A549 (cell line): ENCODE data around the gene MSANTD7. TPM values are rescaled to one million over a fixed set of nuclear protein-coding genes. Genes with fewer than 3 reads are reported as not detected.
A peak's percentile ranks its signal among the peaks of the same experiment; 100 is the strongest.

Experiments
- ATAC-seq, 2 experiments: fragments of 200-7000 bp in 1 of 2; fragments of >200 bp in 1 of 2; cut with Nextera tagmentation in 1 of 2; cut with Tn5 transposase in 1 of 2; 3 replicates each; pipeline versions ENCODE4 v1.8.0 to v1.9.1; 2018 to 2020; ENCODE audit warnings: mild to moderate bottlenecking in 1 of 2, moderate library complexity in 1 of 2
- CTCF ChIA-PET: fragments of 300-600 bp; sonication (Branson Sonifier 250); formaldehyde crosslinking; extraction: SDS; loops from one replicate; lab custom pipeline; 2021; ENCODE audit warnings: antibody characterized with exemption, inconsistent platforms; lab: Yijun Ruan, JAX
- POLR2A ChIA-PET: fragments of 350-600 bp; formaldehyde crosslinking; extraction: SDS; loops from one replicate; lab custom pipeline; 2021; ENCODE audit warnings: antibody characterized with exemption, inconsistent platforms; lab: Yijun Ruan, JAX
- DNase-seq, 2 experiments: peaks; one replicate each; pipeline versions ENCODE4 v3.0.0 to v3.0.0-alpha.2; 2011 to 2016; ENCODE audit warnings: low read depth in 1 of 2, low spot score in 1 of 2
- FAIRE-seq: peaks from 2 replicates; lab custom pipeline; 2011; peaks lifted over from hg19 to GRCh38; lab: Jason Lieb, UNC
- H3K27ac ChIP-seq, 2 experiments: fragments of >200 bp; sonication (Bioruptor Twin); formaldehyde crosslinking; 3 replicates each; pipeline ENCODE4 v1.5.1; 2016 to 2017
- H3K4me1 ChIP-seq: fragments of >200 bp; sonication (Bioruptor Twin); formaldehyde crosslinking; 3 replicates; pipeline ENCODE4 v1.6.1; 2016
- H3K4me2 ChIP-seq: fragments of >200 bp; sonication (Bioruptor Twin); formaldehyde crosslinking; 3 replicates; pipeline ENCODE4 v1.6.1; 2016
- H3K4me3 ChIP-seq: fragments of >200 bp; sonication (Bioruptor Twin); formaldehyde crosslinking; 3 replicates; pipeline ENCODE4 v1.5.1; 2016
- H3K9me3 ChIP-seq: fragments of >200 bp; sonication (Bioruptor Twin); formaldehyde crosslinking; 3 replicates; pipeline ENCODE4 v1.6.1; 2016
- CHD4 ChIP-seq: fragments of 200-600 bp; sonication (generic); IDR thresholded peaks from 2 replicates; pipeline ENCODE4 v1.6.1; 2016; ENCODE audit warnings: antibody characterized with exemption, mild to moderate bottlenecking, borderline replicate concordance
- EHMT2 ChIP-seq: fragments of 200-600 bp; sonication (generic); IDR thresholded peaks from 2 replicates; pipeline ENCODE4 v1.6.1; 2016; ENCODE audit warnings: antibody characterized with exemption, low read depth, mild to moderate bottlenecking, moderate library complexity
- ESRRA ChIP-seq: fragments of 150-350 bp; IDR thresholded peaks from 2 replicates; pipeline ENCODE4 v1.6.1; 2014; ENCODE audit warnings: mild to moderate bottlenecking, low read length, borderline replicate concordance
- FOSL2 ChIP-seq, 2 experiments: fragments of 450-650 bp in 1 of 2; fragments of >200 bp in 1 of 2; sonication (Bioruptor Twin) in 1 of 2; formaldehyde crosslinking; IDR thresholded peaks; 2 replicates each; pipeline versions ENCODE4 v1.5.0 to v1.6.1; 2016 to 2020; ENCODE audit warnings: mild to moderate bottlenecking in 1 of 2, moderate library complexity in 1 of 2
- FOXS1 ChIP-seq: fragments of 250-450 bp; sonication (Bioruptor Pico); IDR thresholded peaks from 2 replicates; pipeline ENCODE4 v1.5.0; 2020; ENCODE audit warnings: mild to moderate bottlenecking, moderate library complexity
- GATA3 ChIP-seq: IDR thresholded peaks from 2 replicates; pipeline ENCODE4 v1.6.1; 2012; ENCODE audit warnings: borderline replicate concordance
- HEYL ChIP-seq: fragments of 250-450 bp; sonication (Bioruptor Pico); IDR thresholded peaks from 2 replicates; pipeline ENCODE4 v1.8.0; 2021; ENCODE audit warnings: mild to moderate bottlenecking, moderate library complexity
- HOXB13 ChIP-seq: fragments of 250-450 bp; sonication (Bioruptor Pico); IDR thresholded peaks from 2 replicates; pipeline ENCODE4 v1.5.0; 2020; ENCODE audit warnings: low read depth, mild to moderate bottlenecking, moderate library complexity
- KDM5A ChIP-seq: fragments of 200-600 bp; sonication (generic); IDR thresholded peaks from 2 replicates; pipeline ENCODE4 v1.6.1; 2016; ENCODE audit warnings: antibody characterized with exemption, mild to moderate bottlenecking
- MAZ ChIP-seq: fragments of 150-350 bp; IDR thresholded peaks from 2 replicates; pipeline ENCODE4 v1.6.1; 2014; ENCODE audit warnings: antibody characterized with exemption, low read depth, low read length, borderline replicate concordance
- MYC ChIP-seq: IDR thresholded peaks from 2 replicates; pipeline ENCODE4 v1.6.1; 2012; ENCODE audit warnings: mild to moderate bottlenecking, inconsistent platforms, low read length, improper control_type of control experiment, borderline replicate concordance
- NFE2L2 ChIP-seq: fragments of 150-350 bp; conservative IDR thresholded peaks from 2 replicates; pipeline ENCODE4 v1.6.1; 2014; ENCODE audit warnings: low read length
- NR3C1 ChIP-seq: fragments of >200 bp; sonication (Bioruptor Twin); formaldehyde crosslinking; IDR thresholded peaks from 3 replicates; pipeline ENCODE4 v1.6.1; 2017
- PHF8 ChIP-seq: fragments of 200-600 bp; sonication (generic); IDR thresholded peaks from 2 replicates; pipeline ENCODE4 v1.6.1; 2016; ENCODE audit warnings: low read depth, mild to moderate bottlenecking, antibody characterized with exemption, moderate library complexity, borderline replicate concordance
- RAD21 ChIP-seq, 2 experiments: fragments of >200 bp in 1 of 2; sonication (Bioruptor Twin) in 1 of 2; formaldehyde crosslinking in 1 of 2; IDR thresholded peaks in 1 of 2; conservative IDR thresholded peaks in 1 of 2; 2 replicates in 1 of 2; 3 replicates in 1 of 2; pipeline ENCODE4 v1.6.1; 2012 to 2018; ENCODE audit warnings: inconsistent platforms in 1 of 2
- REST ChIP-seq: fragments of 200-600 bp; sonication (generic); IDR thresholded peaks from 2 replicates; pipeline ENCODE4 v1.6.1; 2016; ENCODE audit warnings: antibody characterized with exemption, mild to moderate bottlenecking, moderate library complexity
- RNF2 ChIP-seq: fragments of 200-600 bp; sonication (generic); IDR thresholded peaks from 2 replicates; pipeline ENCODE4 v1.6.1; 2016; ENCODE audit warnings: low read depth, mild to moderate bottlenecking, antibody characterized with exemption, moderate library complexity, borderline replicate concordance
- TP53 ChIP-seq: fragments of 250-450 bp; sonication (Bioruptor Pico); IDR thresholded peaks from 2 replicates; pipeline ENCODE4 v1.5.0; 2021; ENCODE audit warnings: mild to moderate bottlenecking, moderate library complexity
- WGBS: methylation state at CpG from one replicate; pipeline ENCODE4 v1.1.6; 2017; ENCODE audit errors: missing lambda C conversion rate; 5-methylcytosine and 5-hydroxymethylcytosine counted together
- polyA plus RNA-seq, 4 experiments: library from polyadenylated mRNA; depleted of rRNA in 3 of 4; stranded (reverse); fragments of >200 nt; fragmentation: RNase III in 1 of 4; extraction: RNeasy Plus Mini Kit Qiagen cat#74134 plus additional on column Dnase treatment in 1 of 4; gene quantifications; 2 replicates in 3 of 4; 3 replicates in 1 of 4; pipeline ENCODE4 v1.2.3, GENCODE V29; 2011 to 2017
- TF ChIP-seq, protein P1 (sequence below): IDR thresholded peaks from 2 replicates; pipeline ENCODE4 v1.6.1; 2012
- TF ChIP-seq, protein P2 (sequence below): fragments of >200 bp; sonication (Bioruptor Twin); formaldehyde crosslinking; IDR thresholded peaks from 3 replicates; pipeline ENCODE4 v1.6.1; 2016

Gene MSANTD7
- polyA plus RNA-seq, 2 of the 4 experiments (the other 2 are of a cell fraction) = 10.9 TPM

GRCh38 chr10:14879124-14879927 lies 41.2 kb downstream of the MSANTD7 start:
- ATAC-seq (peak; percentile 3 to 4; a peak in 4 of 6 replicates), DNase-seq (peak in 1 of 2 experiments; percentile 33), FAIRE-seq (no peak)
- Histone ChIP-seq H3K9me3 (no peaks in the 10 kb centered on the region), H3K4me1 (peaks cover 29% of the 10 kb centered on the region), H3K4me3 (peak overlapping the region; percentile 96), H3K27ac (peak overlapping the region; percentile 97 to 98), H3K4me2 (peak overlapping the region; percentile 94)
- ChIA-PET CTCF (interaction anchor here (0.7 to 1.2 kb wide), 6 partner anchors 11 to 491 kb away, joined by 3 to 4 read pairs (median 3); partner anchors contain the start of genes CDNF, FAM171A1, HSPA14 and MSANTD7), POLR2A (interaction anchor here (0.5 to 2.6 kb wide), 6 partner anchors 24 to 482 kb away, joined by 3 to 22 read pairs (median 10); partner anchors contain the start of genes CDNF, DCLRE1C, HSPA14 and MEIG1)
- WGBS = 2% methylated on average over 44 of the region's 60 CpGs
- TF ChIP-seq KDM5A (peak; percentile 42), PHF8 (peak; percentile 55; the same call in 1 of the 2 replicates), NFE2L2 (no peak)
- TF ChIP-seq, protein P1, sequence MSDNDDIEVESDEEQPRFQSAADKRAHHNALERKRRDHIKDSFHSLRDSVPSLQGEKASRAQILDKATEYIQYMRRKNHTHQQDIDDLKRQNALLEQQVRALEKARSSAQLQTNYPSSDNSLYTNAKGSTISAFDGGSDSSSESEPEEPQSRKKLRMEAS = peak; percentile 19

DNA sequence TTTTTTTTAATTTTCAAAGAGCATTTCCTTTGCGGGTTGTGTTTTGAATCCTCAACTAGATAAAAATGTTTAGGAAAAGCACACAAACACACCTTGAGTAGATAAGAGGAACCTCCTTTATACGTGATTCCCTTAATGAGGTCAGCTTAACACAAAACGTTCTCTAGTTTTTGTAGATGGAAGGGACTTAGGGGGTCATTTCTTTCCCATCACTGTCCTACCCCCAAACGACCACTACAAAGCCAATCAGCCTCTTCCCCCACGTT lies 41.8 kb downstream of the MSANTD7 start:
- H3K4me3 ChIP-seq = peak overlapping the region; percentile 96
- TF ChIP-seq MYC = no peak
- no peak for TF ChIP-seq ESRRA
- TF ChIP-seq RAD21 (conservative IDR thresholded peaks at IDR 0.05 in 1 of 2, IDR thresholded peaks at IDR 0.05 in 1 of 2) = no peak
- no peak for TF ChIP-seq TP53
- no peak for TF ChIP-seq NFE2L2
- no peak for TF ChIP-seq HEYL (CRISPR knock-in tag)
- TF ChIP-seq HOXB13 = no peak
- no peak for TF ChIP-seq NR3C1
- TF ChIP-seq, protein P2, sequence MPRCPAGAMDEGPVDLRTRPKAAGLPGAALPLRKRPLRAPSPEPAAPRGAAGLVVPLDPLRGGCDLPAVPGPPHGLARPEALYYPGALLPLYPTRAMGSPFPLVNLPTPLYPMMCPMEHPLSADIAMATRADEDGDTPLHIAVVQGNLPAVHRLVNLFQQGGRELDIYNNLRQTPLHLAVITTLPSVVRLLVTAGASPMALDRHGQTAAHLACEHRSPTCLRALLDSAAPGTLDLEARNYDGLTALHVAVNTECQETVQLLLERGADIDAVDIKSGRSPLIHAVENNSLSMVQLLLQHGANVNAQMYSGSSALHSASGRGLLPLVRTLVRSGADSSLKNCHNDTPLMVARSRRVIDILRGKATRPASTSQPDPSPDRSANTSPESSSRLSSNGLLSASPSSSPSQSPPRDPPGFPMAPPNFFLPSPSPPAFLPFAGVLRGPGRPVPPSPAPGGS = no peak
- no peak for TF ChIP-seq FOXS1 (CRISPR knock-in tag)
- TF ChIP-seq MAZ = no peak
- no peak for TF ChIP-seq CHD4
- no peak for TF ChIP-seq RNF2
- TF ChIP-seq GATA3 = no peak
- TF ChIP-seq FOSL2 (IDR thresholded peaks at IDR 0.05) = no peak
- TF ChIP-seq FOSL2 (CRISPR knock-in tag; IDR thresholded peaks at IDR 0.05) = no peak
- TF ChIP-seq, all 56 proteins: peak for 0
- ChIA-PET CTCF (interaction anchor here (0.9 to 1.1 kb wide), 2 partner anchors 10 to 25 kb away, joined by 3 to 4 read pairs; no protein-coding TSS in a partner anchor), POLR2A (interaction anchor here (2.6 kb wide), 1 partner anchor 74 kb away, joined by 13 read pairs; the partner anchor contains the start of gene DCLRE1C)
- peak overlapping the region; percentile 94 for H3K4me2 ChIP-seq
- no peaks in the 10 kb centered on the region for H3K9me3 ChIP-seq
- WGBS = 4% methylated on average over 5 of the region's 5 CpGs
- peaks cover 29% of the 10 kb centered on the region for H3K4me1 ChIP-seq
- no peak for ATAC-seq
- peak in 1 of 2 experiments; percentile 13 for DNase-seq
- FAIRE-seq = no peak
- peak overlapping the region; percentile 97 to 98 for H3K27ac ChIP-seq

DNA sequence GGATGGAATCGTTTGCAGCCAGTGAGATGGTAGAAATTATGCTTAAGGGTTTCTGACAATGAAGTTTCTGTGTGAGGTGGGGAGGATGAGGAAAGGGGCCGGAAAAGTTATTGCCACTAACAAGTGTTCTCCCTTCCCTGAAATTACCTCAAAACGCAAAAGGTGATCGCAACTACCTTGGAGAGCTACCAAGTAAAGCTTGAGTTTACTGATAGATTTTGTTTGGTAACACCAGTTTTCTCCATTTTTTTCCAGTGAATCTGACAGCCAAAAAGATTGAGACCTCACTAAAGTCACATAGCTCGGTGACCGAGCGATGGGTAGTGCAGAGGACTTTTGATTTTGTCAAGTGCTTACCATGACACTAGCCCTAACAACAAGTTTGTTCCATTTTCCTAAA lies 42.1 kb downstream of the MSANTD7 start:
- peaks cover 29% of the 10 kb centered on the region for H3K4me1 ChIP-seq
- peak overlapping the region; percentile 94 for H3K4me2 ChIP-seq
- FAIRE-seq (no peak), ATAC-seq (no peak), DNase-seq (no peak)
- H3K9me3 ChIP-seq = no peaks in the 10 kb centered on the region
- peak overlapping the region; percentile 96 for H3K4me3 ChIP-seq
- WGBS = 80% methylated on average over 7 of the region's 7 CpGs
- CTCF ChIA-PET = interaction anchor here (0.9 to 1.1 kb wide), 2 partner anchors 10 to 25 kb away, joined by 3 to 4 read pairs; no protein-coding TSS in a partner anchor
- peak; percentile 65 for TF ChIP-seq REST
- TF ChIP-seq EHMT2 = no peak
- peak overlapping the region; percentile 97 to 98; a peak in 5 of 6 replicates for H3K27ac ChIP-seq
- POLR2A ChIA-PET = no interaction called here
